Parathyroid adenoma (tissue), 2 donors: Measurements from ENCODE around the gene ZNF805.
"Not testable (repeated sequence)": the region's sequence is repeated elsewhere in the genome, so short reads cannot be mapped to it uniquely, and the experiment has no call there.

Experiments used
- H2AFZ ChIP-seq: fragments of 300-600 bp; sonication (generic); one replicate; pipeline ENCODE4 v1.7.0; 2017; ENCODE audit warnings: antibody characterized with exemption, mild to moderate bottlenecking
- H3K27ac ChIP-seq: fragments of 300-600 bp; sonication (generic); one replicate; pipeline ENCODE4 v1.7.0; 2017
- H3K27me3 ChIP-seq: fragments of 300-600 bp; sonication (generic); one replicate; pipeline ENCODE4 v1.7.0; 2017; ENCODE audit warnings: low read length; ENCODE audit not compliant: control insufficient read depth, insufficient read depth
- H3K36me3 ChIP-seq: fragments of 300-600 bp; sonication (generic); one replicate; pipeline ENCODE4 v1.7.0; 2017; ENCODE audit warnings: low read length; ENCODE audit not compliant: control insufficient read depth, insufficient read depth
- H3K4me1 ChIP-seq: fragments of 300-600 bp; sonication (generic); one replicate; pipeline ENCODE4 v1.7.0; 2017; ENCODE audit warnings: control low read depth
- H3K4me2 ChIP-seq: fragments of 300-600 bp; sonication (generic); one replicate; pipeline ENCODE4 v1.7.0; 2017; ENCODE audit warnings: low read length
- H3K4me3 ChIP-seq: fragments of 300-600 bp; sonication (generic); one replicate; pipeline ENCODE4 v1.7.0; 2017; ENCODE audit warnings: low read depth, low read length
- H3K79me2 ChIP-seq: fragments of 300-600 bp; sonication (generic); one replicate; pipeline ENCODE4 v1.7.0; 2017; ENCODE audit warnings: control low read depth
- H3K9ac ChIP-seq: fragments of 300-600 bp; sonication (generic); one replicate; pipeline ENCODE4 v1.7.0; 2017; ENCODE audit warnings: mild to moderate bottlenecking
- H3K9me3 ChIP-seq: fragments of 300-600 bp; sonication (generic); one replicate; pipeline ENCODE4 v1.7.0; 2017; ENCODE audit warnings: low read length; ENCODE audit not compliant: control insufficient read depth
- TF ChIP-seq, protein P1 (sequence below): fragments of 300-600 bp; sonication (generic); IDR thresholded peaks from one replicate; pipeline ENCODE4 v1.7.0; 2017; ENCODE audit warnings: antibody characterized with exemption, mild to moderate bottlenecking
- donor health status: primary hyperparathyroidism.

Gene ZNF805

GRCh38 chr19:57240311-57241090 is at the start of gene ZNF805:
ZNF805 (plus strand) TSS chr19:57240632; CDS start chr19:57240892, 260 bp downstream.
- peak within 1 kb of the TSS; percentile 100 for H2AFZ ChIP-seq
- H3K27me3 ChIP-seq = no peaks in the 10 kb centered on the region
- peak within 1 kb of the TSS; percentile 73 for H3K4me2 ChIP-seq
- peak within 1 kb of the TSS; percentile 86 for H3K27ac ChIP-seq
- H3K36me3 ChIP-seq = no peaks in the 10 kb centered on the region
- H3K9ac ChIP-seq = peak within 1 kb of the TSS; percentile 96
- TF ChIP-seq, protein P1, sequence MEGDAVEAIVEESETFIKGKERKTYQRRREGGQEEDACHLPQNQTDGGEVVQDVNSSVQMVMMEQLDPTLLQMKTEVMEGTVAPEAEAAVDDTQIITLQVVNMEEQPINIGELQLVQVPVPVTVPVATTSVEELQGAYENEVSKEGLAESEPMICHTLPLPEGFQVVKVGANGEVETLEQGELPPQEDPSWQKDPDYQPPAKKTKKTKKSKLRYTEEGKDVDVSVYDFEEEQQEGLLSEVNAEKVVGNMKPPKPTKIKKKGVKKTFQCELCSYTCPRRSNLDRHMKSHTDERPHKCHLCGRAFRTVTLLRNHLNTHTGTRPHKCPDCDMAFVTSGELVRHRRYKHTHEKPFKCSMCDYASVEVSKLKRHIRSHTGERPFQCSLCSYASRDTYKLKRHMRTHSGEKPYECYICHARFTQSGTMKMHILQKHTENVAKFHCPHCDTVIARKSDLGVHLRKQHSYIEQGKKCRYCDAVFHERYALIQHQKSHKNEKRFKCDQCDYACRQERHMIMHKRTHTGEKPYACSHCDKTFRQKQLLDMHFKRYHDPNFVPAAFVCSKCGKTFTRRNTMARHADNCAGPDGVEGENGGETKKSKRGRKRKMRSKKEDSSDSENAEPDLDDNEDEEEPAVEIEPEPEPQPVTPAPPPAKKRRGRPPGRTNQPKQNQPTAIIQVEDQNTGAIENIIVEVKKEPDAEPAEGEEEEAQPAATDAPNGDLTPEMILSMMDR = no peak
- H3K4me1 ChIP-seq = peaks cover 7% of the 10 kb centered on the region
- no peaks in the 10 kb centered on the region for H3K9me3 ChIP-seq
- H3K4me3 ChIP-seq = peak within 1 kb of the TSS; percentile 98
- H3K79me2 ChIP-seq = peaks cover 41% of the 10 kb centered on the region

GRCh38 chr19:57191141-57192076 is 49.0 kb upstream of the ZNF805 start, which contains the start of gene ZNF264:
ZNF264 (plus strand) TSS chr19:57191500; CDS start chr19:57191914, 414 bp downstream.
- Histone ChIP-seq H3K36me3 (no peaks in the 10 kb centered on the region), H3K27ac (peak within 1 kb of the TSS; percentile 87), H3K27me3 (no peaks in the 10 kb centered on the region), H3K79me2 (peaks cover 48% of the 10 kb centered on the region), H3K9ac (peak within 1 kb of the TSS; percentile 98), H3K4me3 (peak within 1 kb of the TSS; percentile 92), H2AFZ (peak within 1 kb of the TSS; percentile 100), H3K4me2 (peak within 1 kb of the TSS; percentile 98), H3K4me1 (peaks cover 11% of the 10 kb centered on the region), H3K9me3 (no peaks in the 10 kb centered on the region)
- TF ChIP-seq, protein P1 = no peak

DNA sequence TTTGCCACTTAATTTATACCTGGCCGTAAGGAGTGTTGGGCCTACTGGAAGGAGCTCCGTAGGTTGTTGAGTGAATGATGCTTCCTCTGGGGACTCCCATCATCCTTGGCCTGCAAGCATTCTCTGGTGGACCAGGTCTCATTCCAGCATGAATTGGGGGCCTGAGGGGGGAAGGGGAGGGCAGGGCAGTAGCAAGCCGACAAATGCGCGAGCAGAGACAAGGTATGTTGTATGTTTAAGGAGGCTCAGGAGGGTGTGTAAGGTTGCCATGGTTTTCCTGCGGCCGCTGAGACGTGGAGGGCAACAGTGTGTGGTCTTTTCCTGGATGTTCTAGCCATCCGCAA is 48.4 kb upstream of the ZNF805 start:
- no peaks in the 10 kb centered on the region for H3K27me3 ChIP-seq
- H3K4me2 ChIP-seq = peak overlapping the region; percentile 98
- H3K36me3 ChIP-seq = no peaks in the 10 kb centered on the region
- H2AFZ ChIP-seq = peak overlapping the region; percentile 100
- H3K9ac ChIP-seq = peak overlapping the region; percentile 98
- H3K79me2 ChIP-seq = peaks cover 51% of the 10 kb centered on the region
- H3K27ac ChIP-seq = peak overlapping the region; percentile 87
- H3K4me1 ChIP-seq = peaks cover 11% of the 10 kb centered on the region
- H3K9me3 ChIP-seq = no peaks in the 10 kb centered on the region
- H3K4me3 ChIP-seq = peak overlapping the region; percentile 92
- TF ChIP-seq, protein P1 = no peak

DNA sequence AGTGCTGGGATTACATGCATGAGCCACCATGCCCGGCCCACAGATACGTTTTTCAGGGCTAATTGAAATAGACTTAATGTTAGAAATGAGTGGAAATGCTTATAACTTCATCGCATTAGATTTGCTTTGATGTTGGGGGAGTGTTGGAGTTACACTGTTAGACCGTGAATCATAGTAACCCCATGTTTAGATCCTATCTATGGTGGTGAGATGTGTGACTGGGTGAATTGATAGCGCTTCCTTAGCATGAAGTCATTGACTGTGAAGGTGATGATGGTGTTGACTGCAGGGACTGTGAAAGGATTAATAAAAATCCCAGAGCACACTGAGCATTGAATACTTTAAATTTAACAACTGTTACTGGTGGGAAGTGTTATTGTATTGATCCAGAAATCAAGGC is 47.4 kb upstream of the ZNF805 start:
- no peak overlapping the region for H3K9ac ChIP-seq
- TF ChIP-seq, protein P1 = no peak
- no peaks in the 10 kb centered on the region for H3K36me3 ChIP-seq
- no peak overlapping the region for H3K27ac ChIP-seq
- peak overlapping the region; percentile 92 for H3K4me3 ChIP-seq
- H3K4me1 ChIP-seq = peaks cover 11% of the 10 kb centered on the region
- no peaks in the 10 kb centered on the region for H3K27me3 ChIP-seq
- H3K4me2 ChIP-seq = peak overlapping the region; percentile 41
- no peaks in the 10 kb centered on the region for H3K9me3 ChIP-seq
- H2AFZ ChIP-seq = no peak overlapping the region
- peaks cover 60% of the 10 kb centered on the region for H3K79me2 ChIP-seq

DNA sequence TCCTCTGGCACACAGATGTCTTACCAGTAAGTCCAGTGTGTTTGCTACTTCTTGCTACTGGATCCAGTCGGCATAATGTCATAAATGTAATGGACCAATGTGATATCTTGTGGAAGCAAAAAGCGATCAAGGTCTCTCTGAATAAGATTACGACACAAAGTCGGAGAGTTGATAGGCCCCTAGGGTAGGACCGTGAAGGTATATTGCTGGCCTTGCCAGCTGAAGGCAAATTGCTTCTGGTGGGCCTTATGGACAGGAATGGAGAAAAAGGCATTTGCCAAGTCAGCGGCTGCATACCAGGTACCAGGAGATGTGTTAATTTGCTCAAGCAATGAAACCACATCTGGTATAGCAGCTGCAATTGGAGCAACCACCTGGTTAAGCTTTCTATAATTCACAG is 42.6 kb upstream of the ZNF805 start:
- H3K4me2 ChIP-seq, H3K36me3 ChIP-seq, H3K4me1 ChIP-seq, H3K9ac ChIP-seq, H3K27me3 ChIP-seq, H3K27ac ChIP-seq, H2AFZ ChIP-seq, H3K9me3 ChIP-seq, H3K4me3 ChIP-seq: not testable (repeated sequence)
- H3K79me2 ChIP-seq = peaks cover 77% of the 10 kb centered on the region
